Activated naive CD4-positive, alpha-beta T cell treated with anti-CD3 and anti-CD28 coated beads for 36 hours (primary cell): ENCODE results near the gene RYR2. TPM values are rescaled to one million over a fixed set of nuclear protein-coding genes. Genes with fewer than 3 reads are reported as not detected.

ENCODE experiments used
- CTCF ChIA-PET: fragments of 350-600 bp; sonication (Branson Sonifier 250); formaldehyde crosslinking; loops from one replicate; lab custom pipeline; 2021; ENCODE audit warnings: antibody characterized with exemption; lab: Charles Lee
- DNase-seq: peaks from one replicate; pipeline ENCODE4 v3.0.0-alpha.2; 2020
- H3K27ac Mint-ChIP-seq: one replicate; pipeline ENCODE4 v1.8.0; 2021; ENCODE audit warnings: mild to moderate bottlenecking, mixed read lengths
- H3K27me3 Mint-ChIP-seq: one replicate; pipeline ENCODE4 v1.8.0; 2021; ENCODE audit warnings: low read depth, mixed read lengths
- H3K36me3 Mint-ChIP-seq: one replicate; pipeline ENCODE4 v1.8.0; 2021; ENCODE audit warnings: low read depth, mixed read lengths
- H3K4me1 Mint-ChIP-seq: one replicate; pipeline ENCODE4 v1.8.0; 2021; ENCODE audit warnings: low read depth, mixed read lengths
- H3K4me3 Mint-ChIP-seq: one replicate; pipeline ENCODE4 v1.8.0; 2021; ENCODE audit warnings: mild to moderate bottlenecking, moderate library complexity, mixed read lengths
- H3K9me3 Mint-ChIP-seq: one replicate; pipeline ENCODE4 v1.8.0; 2021; ENCODE audit warnings: mixed read lengths
- intact Hi-C: fragments of 100-400 bp; cut with micrococcal nuclease; formaldehyde crosslinking; loops from one replicate; pipeline ENCODE4 v1.15.1; 2023
- total RNA-seq, 2 experiments: library from RNA; stranded (reverse); gene quantifications; one replicate each; pipeline ENCODE4 v1.2.3, GENCODE V29; 2021

Gene RYR2
- total RNA-seq, 2 experiments from 2014 or later, result not detected

GRCh38 chr1:237553078-237553477 lies 511.1 kb downstream of the RYR2 start:
- Mint-ChIP-seq H3K4me3 (no peak overlapping the region), H3K27ac (no peak overlapping the region), H3K27me3 (peaks cover 6% of the 10 kb centered on the region), H3K36me3 (no peaks in the 10 kb centered on the region), H3K4me1 (no peaks in the 10 kb centered on the region), H3K9me3 (no peaks in the 10 kb centered on the region)
- no peak for DNase-seq
- CTCF ChIA-PET, result no interaction called here
- intact Hi-C loops, result no loop called here

DNA sequence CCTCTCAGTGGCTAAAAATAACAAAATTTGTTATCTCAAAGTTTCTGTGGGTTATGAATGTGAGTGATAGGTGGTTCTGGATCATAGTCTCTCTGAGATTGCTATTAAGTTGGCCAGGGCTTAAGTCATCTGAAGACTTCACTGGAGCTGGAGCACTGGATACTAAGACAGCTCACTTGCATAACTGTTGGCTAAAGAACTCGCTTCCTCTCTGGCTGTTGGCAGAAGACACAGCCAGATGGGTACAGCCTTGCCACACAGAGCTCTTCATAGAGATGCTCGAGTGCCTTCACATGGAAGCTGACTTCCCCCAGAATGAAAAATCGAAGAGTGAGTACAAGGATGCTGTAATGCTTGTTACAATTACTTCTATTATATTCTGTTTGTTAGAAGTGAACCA lies 514.9 kb downstream of the RYR2 start:
- H3K4me1 Mint-ChIP-seq, result no peaks in the 10 kb centered on the region
- H3K27ac Mint-ChIP-seq, result no peak overlapping the region
- intact Hi-C loops, result no loop called here
- no peak overlapping the region for H3K4me3 Mint-ChIP-seq
- CTCF ChIA-PET, result interaction anchor here (0.6 kb wide), 1 partner anchor 29 kb away, joined by 3 read pairs; no protein-coding TSS in a partner anchor
- no peak for DNase-seq
- H3K9me3 Mint-ChIP-seq, result peaks cover 2% of the 10 kb centered on the region
- no peaks in the 10 kb centered on the region for H3K36me3 Mint-ChIP-seq
- H3K27me3 Mint-ChIP-seq, result peaks cover 7% of the 10 kb centered on the region

GRCh38 chr1:237562242-237562823 lies 520.3 kb downstream of the RYR2 start:
- intact Hi-C loops, result loop anchor here (1.0 to 10.0 kb wide), 7 partner anchors 175 to 1460 kb away; partner anchors contain the start of gene RYR2
- peaks cover 7% of the 10 kb centered on the region for H3K27me3 Mint-ChIP-seq
- no peaks in the 10 kb centered on the region for H3K4me1 Mint-ChIP-seq
- no peak overlapping the region for H3K27ac Mint-ChIP-seq
- H3K4me3 Mint-ChIP-seq, result no peak overlapping the region
- no peaks in the 10 kb centered on the region for H3K36me3 Mint-ChIP-seq
- H3K9me3 Mint-ChIP-seq, result peaks cover 2% of the 10 kb centered on the region
- no peak for DNase-seq
- CTCF ChIA-PET, result interaction anchor here (0.7 to 1.1 kb wide), 12 partner anchors 11 to 958 kb away, joined by 3 to 7 read pairs (median 3); partner anchors contain the start of gene HEATR1

GRCh38 chr1:237565236-237565635 lies 523.3 kb downstream of the RYR2 start:
- Mint-ChIP-seq H3K27me3 (peaks cover 7% of the 10 kb centered on the region), H3K4me3 (no peak overlapping the region), H3K4me1 (no peaks in the 10 kb centered on the region), H3K9me3 (no peaks in the 10 kb centered on the region), H3K27ac (no peak overlapping the region), H3K36me3 (no peaks in the 10 kb centered on the region)
- intact Hi-C loops, result loop anchor here (10.0 kb wide), 1 partner anchor 520 kb away; the partner anchor contains the start of gene RYR2
- CTCF ChIA-PET, result interaction anchor here (1.0 to 1.6 kb wide), 2 partner anchors 14 to 28 kb away, joined by 3 read pairs; no protein-coding TSS in a partner anchor
- DNase-seq, result no peak

DNA sequence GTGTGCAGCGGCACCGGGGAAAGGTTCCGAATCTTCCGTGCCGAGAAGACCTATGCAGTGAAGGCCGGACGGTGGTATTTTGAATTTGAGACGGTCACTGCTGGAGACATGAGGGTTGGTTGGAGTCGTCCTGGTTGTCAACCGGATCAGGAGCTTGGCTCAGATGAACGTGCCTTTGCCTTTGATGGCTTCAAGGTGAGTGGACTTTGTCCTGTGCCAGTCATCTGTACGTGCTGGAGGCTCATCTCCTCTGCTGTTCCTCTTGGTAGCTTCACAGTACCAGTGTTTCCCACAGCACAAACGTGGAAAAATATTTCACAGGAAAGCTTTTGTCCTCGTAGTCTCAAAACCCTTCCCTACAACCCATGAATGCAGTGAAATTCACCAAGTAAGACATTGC lies 524.6 kb downstream of the RYR2 start:
- intact Hi-C loops, result loop anchor here (10.0 kb wide), 1 partner anchor 522 kb away; the partner anchor contains the start of gene RYR2
- CTCF ChIA-PET, result interaction anchor here (0.6 kb wide), 1 partner anchor 256 kb away, joined by 8 read pairs; no protein-coding TSS in a partner anchor
- no peaks in the 10 kb centered on the region for H3K4me1 Mint-ChIP-seq
- no peaks in the 10 kb centered on the region for H3K9me3 Mint-ChIP-seq
- H3K27me3 Mint-ChIP-seq, result no peaks in the 10 kb centered on the region
- H3K27ac Mint-ChIP-seq, result no peak overlapping the region
- H3K36me3 Mint-ChIP-seq, result no peaks in the 10 kb centered on the region
- DNase-seq, result no peak
- H3K4me3 Mint-ChIP-seq, result no peak overlapping the region

DNA sequence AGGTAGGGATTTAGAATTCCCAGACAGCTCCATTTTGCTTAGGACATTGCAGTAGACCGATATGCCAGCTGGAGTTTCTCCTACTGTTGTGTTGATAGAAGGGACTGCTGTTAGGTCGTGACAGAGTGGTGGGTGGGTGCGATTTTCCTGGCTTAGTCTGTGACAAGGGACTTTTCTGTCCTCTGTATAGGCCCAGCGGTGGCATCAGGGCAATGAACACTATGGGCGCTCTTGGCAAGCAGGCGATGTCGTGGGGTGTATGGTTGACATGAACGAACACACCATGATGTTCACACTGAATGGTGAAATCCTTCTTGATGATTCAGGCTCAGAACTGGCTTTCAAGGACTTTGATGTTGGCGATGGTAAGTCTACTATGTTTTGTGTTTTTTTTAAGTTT lies 527.0 kb downstream of the RYR2 start:
- Mint-ChIP-seq H3K4me1 (no peaks in the 10 kb centered on the region), H3K4me3 (no peak overlapping the region), H3K36me3 (no peaks in the 10 kb centered on the region), H3K27me3 (no peaks in the 10 kb centered on the region), H3K9me3 (no peaks in the 10 kb centered on the region), H3K27ac (no peak overlapping the region)
- intact Hi-C loops, result loop anchor here (10.0 kb wide), 1 partner anchor 524 kb away; the partner anchor contains the start of gene RYR2
- CTCF ChIA-PET, result interaction anchor here (0.6 to 0.8 kb wide), 2 partner anchors 9 to 533 kb away, joined by 3 to 5 read pairs; no protein-coding TSS in a partner anchor
- no peak for DNase-seq

GRCh38 chr1:237570530-237570929 lies 528.5 kb downstream of the RYR2 start:
- Mint-ChIP-seq H3K27me3 (no peaks in the 10 kb centered on the region), H3K4me1 (no peaks in the 10 kb centered on the region), H3K9me3 (peaks cover 4% of the 10 kb centered on the region), H3K27ac (no peak overlapping the region), H3K4me3 (no peak overlapping the region), H3K36me3 (no peaks in the 10 kb centered on the region)
- intact Hi-C loops, result no loop called here
- no peak for DNase-seq
- CTCF ChIA-PET, result no interaction called here

DNA sequence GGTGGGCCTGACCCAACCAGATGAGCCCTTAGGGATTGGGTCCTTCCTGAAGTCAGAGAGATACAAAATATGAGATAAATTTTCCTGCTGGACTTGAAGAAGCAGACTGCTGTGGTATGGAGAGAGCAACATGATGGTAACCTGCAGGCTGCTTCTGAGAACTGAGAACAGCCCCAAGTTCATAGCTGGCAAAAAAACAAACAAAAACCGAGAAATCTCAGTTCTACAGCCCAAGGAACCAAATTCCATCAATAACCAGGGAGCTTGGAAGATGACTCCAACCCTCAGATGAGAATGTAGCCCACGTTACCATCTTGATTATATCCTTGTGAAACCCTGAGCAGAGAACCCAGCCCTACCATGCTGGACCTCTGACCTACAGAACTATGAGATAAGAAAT lies 532.6 kb downstream of the RYR2 start:
- H3K36me3 Mint-ChIP-seq, result no peaks in the 10 kb centered on the region
- DNase-seq, result no peak
- peaks cover 13% of the 10 kb centered on the region for H3K9me3 Mint-ChIP-seq
- no peaks in the 10 kb centered on the region for H3K4me1 Mint-ChIP-seq
- H3K27me3 Mint-ChIP-seq, result no peaks in the 10 kb centered on the region
- intact Hi-C loops, result no loop called here
- CTCF ChIA-PET, result no interaction called here
- H3K4me3 Mint-ChIP-seq, result no peak overlapping the region
- H3K27ac Mint-ChIP-seq, result no peak overlapping the region

GRCh38 chr1:237578540-237578939 lies 536.6 kb downstream of the RYR2 start:
- no peak overlapping the region for H3K27ac Mint-ChIP-seq

DNA sequence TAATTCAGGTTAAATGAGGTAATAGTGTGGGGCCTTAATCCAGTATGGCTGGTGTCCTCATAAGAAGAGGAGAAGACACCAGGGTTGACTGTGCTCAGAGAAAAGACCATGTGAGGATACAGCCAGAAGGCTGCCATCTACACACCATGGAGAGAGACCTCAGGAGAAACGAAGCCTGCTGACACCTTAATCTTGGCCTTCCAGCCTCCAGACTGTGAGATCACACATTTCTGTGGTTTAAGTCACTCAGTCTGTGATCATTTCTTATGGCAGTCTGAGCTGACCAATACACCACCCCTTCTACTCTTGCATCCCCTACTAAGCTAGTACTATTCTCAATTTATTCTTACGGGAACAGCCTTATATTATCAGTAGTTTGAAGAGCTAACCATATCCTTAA lies 538.7 kb downstream of the RYR2 start:
- H3K4me3 Mint-ChIP-seq, result no peak overlapping the region
- no peaks in the 10 kb centered on the region for H3K36me3 Mint-ChIP-seq
- H3K4me1 Mint-ChIP-seq, result no peaks in the 10 kb centered on the region
- H3K27me3 Mint-ChIP-seq, result no peaks in the 10 kb centered on the region
- H3K27ac Mint-ChIP-seq, result no peak overlapping the region
- no peak for DNase-seq
- intact Hi-C loops, result no loop called here
- H3K9me3 Mint-ChIP-seq, result peaks cover 7% of the 10 kb centered on the region
- CTCF ChIA-PET, result no interaction called here

More at GRCh38 chr1:237578540-237578939, 536.6 kb downstream of the RYR2 start:
- H3K4me1 Mint-ChIP-seq, result no peaks in the 10 kb centered on the region
- intact Hi-C loops, result no loop called here
- CTCF ChIA-PET, result interaction anchor here (1.0 kb wide), 1 partner anchor 14 kb away, joined by 3 read pairs; no protein-coding TSS in a partner anchor
- H3K36me3 Mint-ChIP-seq, result no peaks in the 10 kb centered on the region
- H3K9me3 Mint-ChIP-seq, result peaks cover 13% of the 10 kb centered on the region
- no peak for DNase-seq
- no peak overlapping the region for H3K4me3 Mint-ChIP-seq
- no peaks in the 10 kb centered on the region for H3K27me3 Mint-ChIP-seq

DNA sequence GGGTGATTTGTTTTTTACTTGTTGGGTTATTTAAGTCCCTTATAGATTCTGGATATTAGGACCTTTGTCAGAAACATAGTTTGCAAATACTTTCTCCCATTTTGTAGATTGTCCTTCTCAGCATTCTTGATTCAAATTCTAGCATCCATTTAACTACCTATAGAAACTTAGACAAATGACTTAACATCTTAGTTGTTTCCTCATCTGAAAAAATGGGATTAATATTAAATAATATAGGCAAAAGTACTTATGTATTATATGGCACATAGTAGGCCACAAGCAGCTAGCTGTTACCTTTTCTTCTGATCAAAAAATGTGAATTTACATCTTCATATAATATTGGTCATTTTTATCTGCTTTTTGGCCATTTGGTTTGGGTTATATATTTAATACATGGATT lies 541.3 kb downstream of the RYR2 start:
- no peaks in the 10 kb centered on the region for H3K4me1 Mint-ChIP-seq
- H3K36me3 Mint-ChIP-seq, result no peaks in the 10 kb centered on the region
- no peak for DNase-seq
- H3K9me3 Mint-ChIP-seq, result no peaks in the 10 kb centered on the region
- no peaks in the 10 kb centered on the region for H3K27me3 Mint-ChIP-seq
- H3K4me3 Mint-ChIP-seq, result no peak overlapping the region
- H3K27ac Mint-ChIP-seq, result no peak overlapping the region
- CTCF ChIA-PET, result interaction anchor here (0.6 to 1.7 kb wide), 3 partner anchors 21 to 623 kb away, joined by 3 to 5 read pairs (median 3); no protein-coding TSS in a partner anchor
- intact Hi-C loops, result no loop called here

DNA sequence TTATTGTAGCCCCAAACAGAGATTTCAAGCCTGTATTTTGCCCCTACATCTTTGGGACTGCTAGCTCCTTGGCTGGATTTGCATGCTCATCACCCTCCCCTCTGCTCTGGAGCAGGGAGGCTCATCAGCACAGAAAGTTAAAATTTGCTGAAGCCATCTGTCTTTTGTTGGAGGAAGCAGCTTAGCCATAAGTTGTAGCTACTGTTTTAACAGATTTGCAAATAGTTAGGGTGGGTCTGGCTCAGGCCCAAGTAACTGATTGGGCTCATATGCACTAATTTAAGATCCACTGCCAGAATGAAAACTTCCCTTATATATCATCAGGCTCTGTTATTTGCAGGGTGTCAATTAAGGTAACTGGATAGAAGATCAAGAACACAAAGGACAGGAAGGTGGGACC lies 541.8 kb downstream of the RYR2 start:
- no peaks in the 10 kb centered on the region for H3K27me3 Mint-ChIP-seq
- CTCF ChIA-PET, result interaction anchor here (1.7 kb wide), 1 partner anchor 22 kb away, joined by 5 read pairs; no protein-coding TSS in a partner anchor
- no peaks in the 10 kb centered on the region for H3K4me1 Mint-ChIP-seq
- no peak overlapping the region for H3K4me3 Mint-ChIP-seq
- no peaks in the 10 kb centered on the region for H3K9me3 Mint-ChIP-seq
- intact Hi-C loops, result no loop called here
- no peaks in the 10 kb centered on the region for H3K36me3 Mint-ChIP-seq
- no peak for DNase-seq
- no peak overlapping the region for H3K27ac Mint-ChIP-seq

GRCh38 chr1:237590386-237590785 lies 548.4 kb downstream of the RYR2 start:
- Mint-ChIP-seq H3K4me1 (no peaks in the 10 kb centered on the region), H3K27ac (no peak overlapping the region), H3K4me3 (no peak overlapping the region), H3K27me3 (peaks cover 3% of the 10 kb centered on the region), H3K36me3 (no peaks in the 10 kb centered on the region), H3K9me3 (peaks cover 1% of the 10 kb centered on the region)
- no peak for DNase-seq
- CTCF ChIA-PET, result no interaction called here
- intact Hi-C loops, result no loop called here
